Omental fat pad (tissue), 4 donors: ENCODE results near the gene CHCHD6. TPM values are rescaled to one million over a fixed set of nuclear protein-coding genes. Genes with fewer than 3 reads are reported as not detected.

ENCODE experiments used
- ATAC-seq: fragments of 150-250 bp; one replicate; pipeline ENCODE4 v1.9.1; 2016; ENCODE audit warnings: mild to moderate bottlenecking, moderate library complexity; ENCODE audit not compliant: low FRiP score
- DNase-seq: peaks from one replicate; pipeline ENCODE4 v3.0.0-alpha.2; 2019; ENCODE audit warnings: low spot score
- total RNA-seq, 4 donors: library from RNA; depleted of rRNA; stranded (reverse); fragments of >200 nt; gene quantifications; one replicate each; pipeline ENCODE4 v1.1.0, GENCODE V29; 2016
- TF ChIP-seq, protein P1 (sequence below), 3 donors: fragments of 450-650 bp; IDR thresholded peaks; one replicate each; pipeline ENCODE4 v1.5.1; 2016 to 2017; ENCODE audit warnings: antibody characterized with exemption in 3 of 3, mild to moderate bottlenecking in 3 of 3, moderate library complexity in 2 of 3

The CHCHD6 gene
- total RNA-seq, 4 donors from 2014 or later = 7.5 to 19.7 (median 11.5) TPM

DNA sequence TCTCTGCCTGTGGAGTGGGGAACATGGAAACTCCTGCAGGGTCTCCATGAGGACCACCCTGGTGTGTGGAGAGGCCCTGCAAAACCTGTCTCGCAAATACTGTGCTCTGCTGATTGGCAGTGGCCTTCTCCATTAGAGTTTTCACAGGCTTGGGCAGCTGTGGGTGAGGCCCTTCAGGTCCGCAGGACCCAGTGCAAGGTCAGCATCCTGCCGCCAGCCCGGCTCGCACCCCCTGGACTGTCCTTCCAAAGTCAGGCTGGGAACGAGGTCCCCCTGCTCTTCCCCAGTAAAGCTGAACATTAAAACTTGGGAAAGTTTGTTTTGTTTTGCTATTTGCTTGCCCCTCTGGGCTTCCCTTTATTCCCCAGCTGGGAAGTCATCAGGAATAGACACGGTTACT is 193.9 kb downstream of the CHCHD6 start:
- DNase-seq = no peak

DNA sequence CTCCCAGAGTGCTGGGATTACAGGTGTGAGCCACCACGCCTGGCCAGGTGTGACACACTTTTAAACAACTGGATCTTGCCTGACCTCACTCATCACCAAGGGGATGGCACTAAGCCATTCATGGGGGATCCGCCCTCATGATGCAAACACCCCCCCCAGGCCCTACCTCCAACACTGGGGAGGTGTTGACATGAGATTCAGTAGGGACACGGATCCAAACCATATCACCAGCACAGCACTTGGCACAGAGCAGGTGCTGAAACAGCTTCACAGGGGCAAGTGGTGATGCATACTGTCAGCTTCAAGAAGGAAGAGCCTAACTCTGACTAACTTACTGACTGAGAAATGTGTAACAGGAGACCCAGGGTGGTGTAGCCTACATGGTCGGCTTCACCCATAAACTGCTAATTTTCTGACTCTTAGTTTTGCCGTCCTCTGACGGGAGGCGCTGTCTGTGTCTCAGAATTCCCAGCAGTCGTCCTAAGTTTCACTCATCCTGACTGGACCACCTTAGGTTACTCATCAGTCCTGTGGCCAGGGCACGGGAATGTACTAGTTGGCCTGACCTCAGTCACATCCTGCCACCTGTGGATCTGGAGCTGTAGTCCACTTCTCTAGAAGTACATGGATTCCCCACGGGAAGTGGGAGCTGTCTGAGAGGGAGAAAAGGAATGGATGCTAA is 197.0 kb downstream of the CHCHD6 start:
- no peak for DNase-seq
- TF ChIP-seq, protein P1, sequence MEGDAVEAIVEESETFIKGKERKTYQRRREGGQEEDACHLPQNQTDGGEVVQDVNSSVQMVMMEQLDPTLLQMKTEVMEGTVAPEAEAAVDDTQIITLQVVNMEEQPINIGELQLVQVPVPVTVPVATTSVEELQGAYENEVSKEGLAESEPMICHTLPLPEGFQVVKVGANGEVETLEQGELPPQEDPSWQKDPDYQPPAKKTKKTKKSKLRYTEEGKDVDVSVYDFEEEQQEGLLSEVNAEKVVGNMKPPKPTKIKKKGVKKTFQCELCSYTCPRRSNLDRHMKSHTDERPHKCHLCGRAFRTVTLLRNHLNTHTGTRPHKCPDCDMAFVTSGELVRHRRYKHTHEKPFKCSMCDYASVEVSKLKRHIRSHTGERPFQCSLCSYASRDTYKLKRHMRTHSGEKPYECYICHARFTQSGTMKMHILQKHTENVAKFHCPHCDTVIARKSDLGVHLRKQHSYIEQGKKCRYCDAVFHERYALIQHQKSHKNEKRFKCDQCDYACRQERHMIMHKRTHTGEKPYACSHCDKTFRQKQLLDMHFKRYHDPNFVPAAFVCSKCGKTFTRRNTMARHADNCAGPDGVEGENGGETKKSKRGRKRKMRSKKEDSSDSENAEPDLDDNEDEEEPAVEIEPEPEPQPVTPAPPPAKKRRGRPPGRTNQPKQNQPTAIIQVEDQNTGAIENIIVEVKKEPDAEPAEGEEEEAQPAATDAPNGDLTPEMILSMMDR (IDR thresholded peaks at IDR 0.05) = no peak
- no peak for ATAC-seq

More for the DNA sequence above, 193.9 kb downstream of the CHCHD6 start:
- TF ChIP-seq, protein P1 (IDR thresholded peaks at IDR 0.05) = no peak
- no peak for ATAC-seq

DNA sequence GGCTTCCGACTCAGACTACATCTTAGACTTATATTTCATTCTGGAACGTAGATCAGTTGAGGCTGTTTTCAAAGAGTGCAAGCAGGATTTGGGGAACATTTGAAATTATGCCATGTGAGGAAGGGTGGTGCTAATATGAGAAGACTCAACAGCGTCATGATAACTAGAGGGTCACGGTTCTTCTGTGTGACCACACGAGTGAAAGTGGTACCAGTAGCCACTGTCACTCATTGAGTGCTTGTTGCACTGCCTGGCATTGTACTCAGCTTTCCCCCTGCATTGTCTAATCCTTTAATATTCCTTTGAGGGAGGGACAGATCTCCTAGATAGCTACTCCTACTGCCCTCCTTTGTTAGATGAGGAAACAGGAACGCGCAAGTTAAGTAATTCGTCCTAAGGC is 197.6 kb downstream of the CHCHD6 start:
- no peak for ATAC-seq
- DNase-seq = no peak
- TF ChIP-seq, protein P1 (IDR thresholded peaks at IDR 0.05) = no peak

DNA sequence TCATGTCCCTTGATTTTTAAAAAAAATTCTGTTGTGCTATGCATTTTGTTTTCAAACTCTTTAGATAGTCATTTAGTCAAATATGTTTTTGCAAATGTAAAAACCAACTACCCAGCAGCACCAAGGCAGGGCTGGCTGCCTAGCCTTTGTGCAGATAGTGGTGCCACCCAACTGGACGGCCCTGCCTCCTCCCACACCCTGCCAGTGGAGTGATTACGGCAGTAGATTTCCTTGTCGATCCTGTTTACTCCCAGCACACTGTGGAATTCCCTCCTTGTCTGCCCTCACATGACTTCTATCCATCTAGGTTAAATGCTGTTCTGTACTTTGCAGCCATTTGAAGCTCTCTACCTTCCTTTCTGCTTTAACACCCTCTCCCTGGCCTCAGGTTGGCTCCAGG is 199.5 kb downstream of the CHCHD6 start:
- TF ChIP-seq, protein P1 (IDR thresholded peaks at IDR 0.05) = no peak
- DNase-seq = no peak
- peak; percentile 41 for ATAC-seq

DNA sequence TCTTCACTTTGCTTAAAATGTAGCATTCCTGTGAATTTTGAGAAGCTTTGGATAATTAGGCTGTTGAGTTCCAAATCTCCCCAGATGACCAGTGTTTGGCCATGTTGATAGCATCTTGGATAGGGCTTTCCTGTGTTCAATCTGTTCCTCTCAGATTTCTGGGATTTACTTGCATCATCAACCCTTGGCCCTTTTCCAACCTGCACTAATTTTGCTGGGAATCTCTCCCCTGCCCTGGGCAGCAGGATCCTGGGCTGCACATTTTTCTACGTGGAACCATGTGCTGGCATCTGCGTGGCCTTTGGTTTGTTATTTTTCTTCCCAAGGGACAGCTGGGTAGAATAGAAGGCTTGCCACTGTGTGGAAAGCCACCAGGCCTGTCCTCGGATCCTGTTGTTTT is 203.5 kb downstream of the CHCHD6 start:
- no peak for ATAC-seq
- TF ChIP-seq, protein P1 (IDR thresholded peaks at IDR 0.05) = no peak
- no peak for DNase-seq

DNA sequence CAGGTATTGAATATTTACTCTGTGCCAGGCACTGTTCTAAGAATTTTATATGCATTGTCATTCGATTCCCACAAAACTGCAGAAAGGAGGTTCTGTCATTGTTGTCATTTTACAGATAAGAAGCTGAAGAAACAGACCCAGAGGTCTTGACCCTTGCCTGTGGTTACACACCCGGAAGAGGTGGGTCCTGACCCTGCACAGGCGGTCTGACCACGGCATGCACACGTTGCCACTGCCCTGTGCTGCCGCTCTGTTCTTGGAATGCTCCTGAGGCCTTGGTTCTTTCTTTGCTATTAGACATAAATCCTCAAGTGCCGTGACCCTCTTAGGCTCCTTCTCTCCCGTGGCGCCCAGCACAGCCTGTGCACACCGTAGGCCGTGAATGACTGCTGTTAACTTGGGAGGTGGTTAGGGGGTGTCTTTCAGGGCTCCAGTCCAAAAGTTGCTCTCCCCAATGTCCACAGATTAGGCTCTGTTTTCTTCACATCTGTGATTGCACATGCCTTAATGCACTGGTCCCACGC is 204.8 kb downstream of the CHCHD6 start:
- no peak for ATAC-seq
- no peak for DNase-seq

More for the DNA sequence above, 204.8 kb downstream of the CHCHD6 start:
- TF ChIP-seq, protein P1 (IDR thresholded peaks at IDR 0.05) = no peak
